Natural killer cell (primary cell): ENCODE data around the gene POLRMT. TPM values are rescaled to one million over a fixed set of nuclear protein-coding genes. Genes with fewer than 3 reads are reported as not detected.

ENCODE experiments used
- ATAC-seq, 3 donors: fragments of 150-1000 bp in 2 of 3; fragments of 200-7000 bp in 1 of 3; cut with Tn5 transposase; 1 replicate in 1 of 3; 2 replicates in 2 of 3; pipeline ENCODE4 v1.10.0; 2021; ENCODE audit warnings: mild to moderate bottlenecking in 2 of 3, moderate library complexity in 2 of 3
- DNase-seq, 2 donors: peaks; one replicate each; pipeline versions ENCODE4 v3.0.0 to v3.0.0-alpha.2; 2013 to 2021; ENCODE audit warnings: mixed read lengths in 1 of 2
- H3K27ac ChIP-seq: one replicate; pipeline ENCODE4 v1.5.1; 2013; ENCODE audit warnings: mild to moderate bottlenecking, low read length
- H3K27me3 ChIP-seq: one replicate; pipeline ENCODE4 v1.6.1; 2013; ENCODE audit warnings: low read length; ENCODE audit not compliant: control insufficient read depth, insufficient read depth
- H3K36me3 ChIP-seq: one replicate; pipeline ENCODE4 v1.6.1; 2013; ENCODE audit warnings: low read length; ENCODE audit not compliant: control insufficient read depth, insufficient read depth
- H3K4me1 ChIP-seq: one replicate; pipeline ENCODE4 v1.6.1; 2013; ENCODE audit warnings: low read length; ENCODE audit not compliant: control insufficient read depth, insufficient read depth
- H3K4me3 ChIP-seq: one replicate; pipeline ENCODE4 v1.5.1; 2013; ENCODE audit warnings: low read length
- H3K9me3 ChIP-seq: one replicate; pipeline ENCODE4 v1.6.1; 2013; ENCODE audit warnings: low read length; ENCODE audit not compliant: control insufficient read depth, insufficient read depth
- H3K27ac Mint-ChIP-seq, 2 donors: one replicate each; pipeline ENCODE4 v1.8.0; 2022; ENCODE audit warnings: mild to moderate bottlenecking in 2 of 2, mixed read lengths in 2 of 2, moderate library complexity in 1 of 2
- H3K27me3 Mint-ChIP-seq, 2 donors: one replicate each; pipeline ENCODE4 v1.8.0; 2022; ENCODE audit warnings: low read depth in 2 of 2, mixed read lengths in 2 of 2
- H3K36me3 Mint-ChIP-seq: one replicate; pipeline ENCODE4 v1.8.0; 2022; ENCODE audit warnings: mixed read lengths
- H3K4me1 Mint-ChIP-seq, 2 donors: one replicate each; pipeline ENCODE4 v1.8.0; 2022; ENCODE audit warnings: mixed read lengths in 2 of 2
- H3K4me3 Mint-ChIP-seq: one replicate; pipeline ENCODE4 v1.8.0; 2022; ENCODE audit warnings: mild to moderate bottlenecking, moderate library complexity, mixed read lengths
- H3K9me3 Mint-ChIP-seq, 2 donors: one replicate each; pipeline ENCODE4 v1.8.0; 2022; ENCODE audit warnings: mixed read lengths in 2 of 2
- CTCF ChIP-seq: fragments of 200-600 bp; IDR thresholded peaks from one replicate; pipeline ENCODE4 v1.8.0; 2022; ENCODE audit warnings: antibody characterized with exemption
- WGBS: methylation state at CpG from one replicate; pipeline ENCODE4 v1.1.7; 2013; ENCODE audit warnings: missing lambda C conversion rate; ENCODE audit not compliant: insufficient coverage; 5-methylcytosine and 5-hydroxymethylcytosine counted together
- intact Hi-C: fragments of 100-400 bp; cut with micrococcal nuclease; formaldehyde crosslinking; loops from one replicate; pipeline ENCODE4 v1.14.2; 2022
- total RNA-seq, 4 donors: library from RNA; stranded (reverse); fragments of 120-200 nt in 1 of 4; gene quantifications; one replicate each; pipeline versions ENCODE4 v1.2.3 to v1.2.4, GENCODE V29; 2013 to 2022

The POLRMT gene
- total RNA-seq, 3 donors from 2014 or later (not counting 1 experiment from before 2014, with no cell fraction given), result 57.2 to 58.5 (median 57.6) TPM

- no peak for ATAC-seq
- H3K4me3 ChIP-seq, result no peak overlapping the region
- H3K4me1 ChIP-seq, result peaks cover 4% of the 10 kb centered on the region
- H3K9me3 Mint-ChIP-seq, result no peaks in the 10 kb centered on the region
- no peak for TF ChIP-seq CTCF
- no peak overlapping the region for H3K4me3 Mint-ChIP-seq
- 82% methylated on average over 14 of the region's 14 CpGs for WGBS
- DNase-seq, result no peak
- no peaks in the 10 kb centered on the region for H3K36me3 Mint-ChIP-seq
- H3K27me3 Mint-ChIP-seq, result no peaks in the 10 kb centered on the region
- peaks cover 0 to 10% of the 10 kb centered on the region in 2 donors for H3K4me1 Mint-ChIP-seq
- peak overlapping the region in 1 of 2 donors; percentile 59 for H3K27ac Mint-ChIP-seq
- no peak overlapping the region for H3K27ac ChIP-seq
- H3K36me3 ChIP-seq, result peaks cover 29% of the 10 kb centered on the region
- H3K9me3 ChIP-seq, result no peaks in the 10 kb centered on the region
- intact Hi-C loops, result no loop called here
- H3K27me3 ChIP-seq, result no peaks in the 10 kb centered on the region
Observed at GRCh38 chr19:644789-645188, 11.5 kb upstream of the POLRMT start.

GRCh38 chr19:644363-644762, 11.0 kb upstream of the POLRMT start:
- H3K36me3 ChIP-seq, result peaks cover 25% of the 10 kb centered on the region
- peaks cover 5% of the 10 kb centered on the region for H3K4me1 ChIP-seq
- no peak overlapping the region for H3K27ac Mint-ChIP-seq
- no peaks in the 10 kb centered on the region for H3K9me3 ChIP-seq
- H3K4me3 Mint-ChIP-seq, result no peak overlapping the region
- H3K27me3 Mint-ChIP-seq, result no peaks in the 10 kb centered on the region
- H3K36me3 Mint-ChIP-seq, result no peaks in the 10 kb centered on the region
- 82% methylated on average over 27 of the region's 28 CpGs for WGBS
- ATAC-seq (no peak), DNase-seq (no peak)
- TF ChIP-seq CTCF, result no peak
- H3K27ac ChIP-seq, result no peak overlapping the region
- H3K27me3 ChIP-seq, result no peaks in the 10 kb centered on the region
- H3K9me3 Mint-ChIP-seq, result no peaks in the 10 kb centered on the region
- H3K4me1 Mint-ChIP-seq, result peaks cover 3 to 13% of the 10 kb centered on the region in 2 donors
- intact Hi-C loops, result no loop called here
- no peak overlapping the region for H3K4me3 ChIP-seq

GRCh38 chr19:643736-644135, 10.4 kb upstream of the POLRMT start:
- Histone ChIP-seq H3K9me3 (no peaks in the 10 kb centered on the region), H3K4me1 (peaks cover 11% of the 10 kb centered on the region), H3K4me3 (no peak overlapping the region), H3K36me3 (peaks cover 20% of the 10 kb centered on the region), H3K27ac (no peak overlapping the region), H3K27me3 (no peaks in the 10 kb centered on the region)
- Mint-ChIP-seq H3K4me1 (peaks cover 7 to 19% of the 10 kb centered on the region in 2 donors), H3K36me3 (no peaks in the 10 kb centered on the region), H3K27me3 (no peaks in the 10 kb centered on the region), H3K27ac (no peak overlapping the region), H3K4me3 (no peak overlapping the region), H3K9me3 (no peaks in the 10 kb centered on the region)
- DNase-seq (no peak), ATAC-seq (no peak)
- no peak for TF ChIP-seq CTCF
- WGBS, result 94% methylated on average over 24 of the region's 24 CpGs
- intact Hi-C loops, result no loop called here
